C4-2B (cell line): ENCODE data around the gene SIGLEC11.
"Not testable (repeated sequence)": the region's sequence is repeated elsewhere in the genome, so short reads cannot be mapped to it uniquely, and the experiment has no call there.

Experiments used
- H3K27ac ChIP-seq: fragments of 450-650 bp; 2 replicates; pipeline ENCODE4 v1.5.1; 2017
- ZFX ChIP-seq: fragments of 450-650 bp; IDR thresholded peaks from 2 replicates; pipeline ENCODE4 v1.6.1; 2017
- TF ChIP-seq, protein P1 (sequence below): fragments of 450-650 bp; conservative IDR thresholded peaks from 2 replicates; pipeline ENCODE4 v1.5.1; 2017; ENCODE audit warnings: mild to moderate bottlenecking

Gene SIGLEC11

GRCh38 chr19:49960980-49961379, at the start of gene SIGLEC11:
Gene SIGLEC11, minus strand, starts transcription at chr19:49961172. Its CDS starts 91 bp downstream, at chr19:49961081.
- not testable (repeated sequence) for H3K27ac ChIP-seq

DNA sequence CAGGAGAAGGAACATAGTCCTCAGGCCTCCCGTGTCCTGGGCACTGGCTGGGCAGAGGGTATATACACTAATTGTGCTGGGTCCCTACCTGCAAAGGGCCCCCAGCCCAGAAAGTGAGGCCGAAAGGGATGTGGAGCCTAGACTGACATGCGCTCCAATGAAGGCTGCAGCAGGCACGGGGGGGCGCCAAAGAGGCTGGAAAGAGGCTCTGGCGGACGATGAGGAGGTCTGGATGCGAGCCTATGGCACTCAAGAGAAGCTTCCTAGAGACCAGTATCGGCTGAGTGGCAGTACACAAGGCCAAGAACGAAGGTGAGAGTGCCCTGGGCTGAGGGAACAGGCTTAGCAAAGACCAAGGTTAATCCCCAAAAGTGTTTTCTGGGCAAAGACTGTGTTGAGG, 47.6 kb upstream of the SIGLEC11 start:
- TF ChIP-seq, protein P1, sequence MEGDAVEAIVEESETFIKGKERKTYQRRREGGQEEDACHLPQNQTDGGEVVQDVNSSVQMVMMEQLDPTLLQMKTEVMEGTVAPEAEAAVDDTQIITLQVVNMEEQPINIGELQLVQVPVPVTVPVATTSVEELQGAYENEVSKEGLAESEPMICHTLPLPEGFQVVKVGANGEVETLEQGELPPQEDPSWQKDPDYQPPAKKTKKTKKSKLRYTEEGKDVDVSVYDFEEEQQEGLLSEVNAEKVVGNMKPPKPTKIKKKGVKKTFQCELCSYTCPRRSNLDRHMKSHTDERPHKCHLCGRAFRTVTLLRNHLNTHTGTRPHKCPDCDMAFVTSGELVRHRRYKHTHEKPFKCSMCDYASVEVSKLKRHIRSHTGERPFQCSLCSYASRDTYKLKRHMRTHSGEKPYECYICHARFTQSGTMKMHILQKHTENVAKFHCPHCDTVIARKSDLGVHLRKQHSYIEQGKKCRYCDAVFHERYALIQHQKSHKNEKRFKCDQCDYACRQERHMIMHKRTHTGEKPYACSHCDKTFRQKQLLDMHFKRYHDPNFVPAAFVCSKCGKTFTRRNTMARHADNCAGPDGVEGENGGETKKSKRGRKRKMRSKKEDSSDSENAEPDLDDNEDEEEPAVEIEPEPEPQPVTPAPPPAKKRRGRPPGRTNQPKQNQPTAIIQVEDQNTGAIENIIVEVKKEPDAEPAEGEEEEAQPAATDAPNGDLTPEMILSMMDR, result no peak
- TF ChIP-seq ZFX, result no peak
- H3K27ac ChIP-seq, result no peak overlapping the region

GRCh38 chr19:50007947-50008346, 47.0 kb upstream of the SIGLEC11 start:
- TF ChIP-seq, protein P1, result no peak
- 0 out of 2 replicates have a peak, but pooled peaks have one; percentile 12 for TF ChIP-seq ZFX
- no peak overlapping the region for H3K27ac ChIP-seq

- no peak for TF ChIP-seq ZFX
- TF ChIP-seq, protein P1, result no peak
- no peak overlapping the region for H3K27ac ChIP-seq
These were observed 46.2 kb upstream of the SIGLEC11 start for GRCh38 chr19:50007170-50007569.

DNA sequence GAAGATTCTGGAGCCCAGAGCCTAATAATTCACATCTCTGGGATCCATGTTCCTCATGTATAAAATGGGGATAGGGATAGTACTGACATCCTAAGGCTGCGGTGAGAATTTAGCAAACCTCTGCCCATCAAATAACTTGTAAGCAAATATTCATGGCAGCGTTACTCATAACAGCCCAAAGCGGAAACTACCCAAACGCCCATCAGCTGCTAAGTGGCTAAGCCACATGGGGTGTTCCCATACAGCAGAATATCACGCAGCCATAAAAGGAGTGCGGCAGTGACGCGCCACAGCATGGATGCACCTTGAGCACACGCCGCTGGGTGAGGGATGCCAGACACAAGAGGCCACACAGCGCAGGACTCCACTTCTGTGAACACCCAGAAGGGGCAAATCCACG, 44.5 kb upstream of the SIGLEC11 start:
- no peak for TF ChIP-seq ZFX
- TF ChIP-seq, protein P1, result no peak
- no peak overlapping the region for H3K27ac ChIP-seq

DNA sequence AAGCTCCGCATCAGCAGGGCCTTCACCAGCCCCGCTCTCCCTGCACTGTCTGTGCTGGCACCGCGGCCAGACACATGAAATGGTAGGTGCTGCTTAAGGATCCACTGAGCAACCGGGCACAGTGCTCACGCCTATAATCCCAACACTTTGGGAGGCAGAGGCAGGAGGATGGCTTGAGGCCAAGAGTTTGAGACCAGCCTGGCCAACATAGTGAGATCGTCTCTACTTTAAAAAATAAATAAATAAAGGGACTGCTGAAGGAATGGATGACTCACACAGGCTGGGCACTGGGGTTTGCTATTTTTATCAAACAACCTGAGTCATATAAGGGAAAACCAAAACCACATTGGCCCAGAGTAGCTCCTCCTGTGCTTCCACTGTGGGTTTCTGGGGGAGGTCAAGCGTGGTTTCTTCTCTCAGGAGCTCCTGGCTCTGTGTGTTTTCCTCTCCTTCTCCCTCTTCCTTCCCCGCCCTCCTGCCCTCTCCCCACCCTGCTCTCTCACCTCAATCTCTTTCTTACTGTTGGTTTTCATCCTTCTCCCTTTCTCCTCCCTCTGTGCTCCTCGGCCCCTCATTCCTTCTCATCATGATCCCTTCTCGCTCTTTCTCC, 42.9 kb upstream of the SIGLEC11 start:
- no peak overlapping the region for H3K27ac ChIP-seq

GRCh38 chr19:50003254-50003788, 42.3 kb upstream of the SIGLEC11 start:
- H3K27ac ChIP-seq, result no peak overlapping the region
- TF ChIP-seq, protein P1, result no peak
- no peak for TF ChIP-seq ZFX

More for the DNA sequence above, 42.9 kb upstream of the SIGLEC11 start:
- TF ChIP-seq ZFX, result no peak
- TF ChIP-seq, protein P1, result no peak

DNA sequence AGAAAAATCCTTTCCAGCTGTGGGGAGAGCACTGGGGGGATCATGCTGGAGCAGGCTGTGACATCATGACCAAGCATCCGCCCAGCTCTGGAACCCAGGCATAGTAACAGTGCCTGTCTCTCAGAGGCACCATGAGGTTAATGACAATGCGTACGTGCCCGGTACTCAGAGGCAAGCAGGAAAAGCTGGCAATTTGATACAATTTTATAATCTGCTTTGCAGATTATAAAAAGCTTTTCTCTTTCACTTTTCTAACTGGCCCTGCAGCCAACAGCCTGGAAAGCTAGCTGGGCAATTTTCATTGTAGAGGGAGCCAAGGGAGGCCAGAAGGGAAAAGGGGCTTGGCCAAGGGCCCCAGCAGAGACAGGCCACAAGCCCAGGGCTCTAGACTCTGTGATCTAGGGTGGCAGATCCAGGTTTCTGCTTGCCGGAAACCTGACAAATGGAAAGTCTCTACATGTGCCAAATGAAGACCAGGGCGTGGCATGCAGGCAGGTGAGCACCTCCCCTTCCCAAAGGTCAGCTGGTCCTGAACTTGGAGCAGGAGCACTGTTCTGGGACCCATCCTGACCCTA, 41.5 kb upstream of the SIGLEC11 start:
- no peak for TF ChIP-seq ZFX
- TF ChIP-seq, protein P1, result no peak

More for the DNA sequence above, 41.5 kb upstream of the SIGLEC11 start:
- H3K27ac ChIP-seq, result no peak overlapping the region
